KOPT-K1 (cell line): Measurements from ENCODE around the gene SIDT1.

Experiments
- H3K27ac ChIP-seq: fragments of 200-600 bp; sonication (generic); 2 replicates; pipeline ENCODE4 v1.5.1; 2016; ENCODE audit warnings: antibody characterized with exemption, mild to moderate bottlenecking, low read depth, low read length; ENCODE audit not compliant: poor library complexity, severe bottlenecking
- H3K36me3 ChIP-seq: fragments of 200-600 bp; sonication (generic); 2 replicates; pipeline ENCODE4 v1.5.1; 2017; ENCODE audit warnings: antibody characterized with exemption, mild to moderate bottlenecking, low read length, moderate library complexity; ENCODE audit not compliant: insufficient read depth
- H3K9me3 ChIP-seq: fragments of 200-600 bp; sonication (generic); 2 replicates; pipeline ENCODE4 v1.5.1; 2017; ENCODE audit warnings: antibody characterized with exemption, low read length, mild to moderate bottlenecking; ENCODE audit not compliant: insufficient read depth, poor library complexity, severe bottlenecking

SIDT1 gene

DNA sequence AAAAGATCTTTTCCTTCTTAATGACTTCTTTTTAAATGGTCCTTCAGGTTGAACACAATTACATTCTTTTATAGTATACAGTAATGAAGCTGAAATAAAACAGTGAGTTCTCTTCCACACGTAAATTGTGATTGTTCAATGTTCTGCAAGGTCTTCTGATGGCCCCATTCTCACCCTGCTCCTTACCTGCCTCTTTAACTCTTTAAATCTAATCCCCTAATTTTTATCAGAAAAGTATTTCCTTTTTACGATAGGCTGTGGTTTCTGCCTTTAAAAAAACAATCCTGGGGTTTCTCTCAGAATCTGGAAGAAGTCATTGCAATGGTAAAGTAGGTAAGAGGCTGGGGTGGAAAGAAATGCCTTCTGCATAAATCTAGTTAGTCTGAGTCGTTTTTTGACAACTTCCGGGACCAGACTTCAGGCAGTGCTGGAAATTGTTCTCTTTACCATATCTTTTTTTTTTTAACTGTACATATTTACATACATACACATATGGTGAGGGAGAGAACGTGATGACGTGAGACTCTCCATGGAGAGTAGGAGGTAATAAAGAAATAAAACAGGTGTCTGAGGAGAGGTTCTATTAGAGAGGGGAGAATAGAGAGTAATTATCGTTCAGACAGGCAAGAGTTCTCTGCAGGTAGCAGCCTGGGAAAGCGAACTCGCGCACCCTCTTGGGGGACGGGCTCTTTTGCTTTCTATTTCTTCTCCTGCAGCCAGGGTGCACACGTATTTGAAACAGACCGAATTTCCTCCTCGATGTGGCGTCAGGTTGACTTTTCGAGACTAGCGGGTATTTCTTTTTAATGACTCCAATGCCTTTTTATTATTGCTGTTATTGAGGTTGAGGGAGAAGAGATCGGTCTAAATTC is at the start of gene SIDT1:
Gene SIDT1 (plus strand): TSS at position 730 of the 872 bp plus-strand sequence. CDS start 467 bp downstream, outside the sequence.
- H3K36me3 ChIP-seq, result no peaks in the 10 kb centered on the region
- no peaks in the 10 kb centered on the region for H3K9me3 ChIP-seq
- H3K27ac ChIP-seq, result peak within 1 kb of the TSS; percentile 87

DNA sequence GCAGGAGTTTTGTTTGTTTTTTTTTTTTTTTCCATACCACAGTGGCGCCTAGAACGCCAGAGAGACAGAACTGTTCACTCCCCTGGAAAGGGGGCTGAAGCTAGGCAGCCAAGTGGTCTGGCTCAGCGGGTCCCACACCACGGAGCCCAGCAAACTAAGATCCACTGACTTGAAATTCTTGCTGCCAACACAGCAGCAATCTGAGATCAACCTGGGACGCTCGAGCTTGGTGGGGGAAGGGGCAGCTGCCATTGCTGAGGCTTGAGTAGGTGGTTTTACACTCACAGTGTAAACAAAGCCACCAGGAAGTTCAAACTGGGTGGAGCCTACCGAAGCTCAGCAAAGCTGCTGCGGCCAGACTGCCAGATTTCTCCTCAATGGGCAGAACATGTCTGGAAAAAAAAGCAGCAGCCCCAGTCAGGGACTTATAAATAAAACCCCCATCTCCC is 47.2 kb upstream of the SIDT1 start:
- H3K9me3 ChIP-seq, result no peaks in the 10 kb centered on the region
- H3K27ac ChIP-seq, result no peak overlapping the region
- peaks cover 34% of the 10 kb centered on the region for H3K36me3 ChIP-seq

DNA sequence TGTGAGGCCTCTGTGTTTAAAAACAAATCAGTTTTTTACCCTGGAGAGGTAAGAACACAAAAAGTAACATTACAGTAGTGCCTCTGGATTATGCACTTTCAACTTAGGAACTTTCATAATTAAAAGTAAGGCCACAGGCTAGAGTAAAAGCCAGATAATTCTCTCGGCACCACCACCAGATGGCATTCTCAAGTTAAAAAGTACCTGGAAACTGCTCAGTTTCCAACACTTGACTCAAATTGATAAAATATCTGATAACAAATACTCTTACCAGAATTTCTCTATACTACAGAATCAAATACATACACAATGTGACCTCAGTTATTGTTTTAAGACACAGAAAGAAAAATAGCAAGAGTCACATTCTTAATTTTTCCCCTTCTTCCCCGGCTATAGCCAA is 37.3 kb upstream of the SIDT1 start:
- H3K9me3 ChIP-seq, result no peaks in the 10 kb centered on the region
- H3K36me3 ChIP-seq, result peaks cover 69% of the 10 kb centered on the region
- H3K27ac ChIP-seq, result no peak overlapping the region

DNA sequence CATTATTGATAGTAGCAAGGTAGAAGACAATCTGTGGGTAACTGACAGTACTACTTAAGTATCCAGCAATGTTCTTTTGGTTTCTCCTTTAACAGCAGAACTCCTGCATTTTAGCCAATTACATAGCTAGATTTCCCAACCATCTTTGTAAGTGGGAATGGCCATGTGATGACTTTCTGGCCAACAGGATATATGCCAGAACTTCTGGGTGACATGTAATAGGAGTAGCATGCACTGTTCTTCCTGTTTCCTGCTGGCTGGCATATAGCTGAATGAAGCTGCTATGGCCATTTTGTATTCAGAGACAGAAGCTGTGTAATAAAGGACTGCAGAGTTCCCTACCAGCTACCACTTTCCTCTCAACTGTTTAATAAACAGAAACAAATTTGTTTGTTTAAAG is 35.4 kb upstream of the SIDT1 start:
- H3K27ac ChIP-seq, result no peak overlapping the region
- no peaks in the 10 kb centered on the region for H3K9me3 ChIP-seq
- H3K36me3 ChIP-seq, result peaks cover 56% of the 10 kb centered on the region

DNA sequence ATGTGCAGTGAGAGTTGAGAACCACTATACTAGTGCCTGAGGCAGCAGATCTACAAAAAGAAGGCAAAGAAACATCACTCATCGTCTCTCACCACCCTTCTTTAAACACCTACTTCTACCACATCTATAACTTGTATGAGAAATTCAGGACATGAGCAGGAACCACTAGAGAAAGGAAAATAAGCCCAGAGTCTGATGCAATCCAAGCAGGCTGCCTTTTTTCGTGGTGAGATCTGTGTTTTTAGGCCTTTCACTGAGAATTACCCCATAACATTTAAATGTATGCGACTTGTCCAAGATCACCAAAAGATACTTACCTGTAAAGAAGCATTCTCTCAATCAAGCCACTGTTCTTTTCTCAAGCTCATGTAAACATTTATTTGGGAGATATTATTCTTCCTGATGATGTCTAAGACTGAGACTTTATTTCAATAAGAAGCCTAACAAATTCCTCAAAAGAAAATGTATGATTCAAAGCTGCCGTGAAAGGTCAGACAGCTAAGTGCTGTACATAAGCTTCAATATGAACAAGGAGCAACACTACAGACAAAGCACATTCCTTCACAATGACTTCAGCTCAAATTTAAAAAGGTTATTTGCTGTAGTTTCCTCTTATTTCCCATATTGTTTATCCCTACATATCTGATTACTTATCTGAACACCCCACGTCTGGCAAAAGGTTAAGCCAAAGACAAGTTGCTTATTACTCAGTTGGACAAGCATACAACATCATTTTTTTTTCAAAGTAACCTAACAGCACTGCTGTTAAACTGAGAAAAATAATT is 33.9 kb upstream of the SIDT1 start:
- H3K9me3 ChIP-seq, result no peaks in the 10 kb centered on the region
- peaks cover 48% of the 10 kb centered on the region for H3K36me3 ChIP-seq
- no peak overlapping the region for H3K27ac ChIP-seq

DNA sequence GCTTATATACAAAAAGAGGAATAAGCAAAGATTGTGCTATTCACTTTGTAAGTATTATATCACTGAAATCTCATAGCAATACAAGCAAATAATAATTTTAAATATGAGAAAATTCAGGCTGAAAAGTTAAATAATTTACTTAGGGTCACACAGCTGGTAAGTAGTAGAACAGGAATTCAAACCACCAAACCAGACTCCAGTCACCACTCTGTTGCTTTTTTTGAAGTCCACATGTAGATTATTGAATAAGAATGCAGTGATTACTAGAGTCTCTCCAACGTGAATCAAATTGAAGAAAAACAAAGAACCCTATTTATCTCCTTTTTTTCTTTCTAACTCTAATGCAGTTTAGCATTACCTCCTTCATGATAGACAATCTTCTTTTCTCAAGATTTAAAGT is 33.3 kb upstream of the SIDT1 start:
- no peak overlapping the region for H3K27ac ChIP-seq
- H3K36me3 ChIP-seq, result peaks cover 44% of the 10 kb centered on the region
- H3K9me3 ChIP-seq, result no peaks in the 10 kb centered on the region

DNA sequence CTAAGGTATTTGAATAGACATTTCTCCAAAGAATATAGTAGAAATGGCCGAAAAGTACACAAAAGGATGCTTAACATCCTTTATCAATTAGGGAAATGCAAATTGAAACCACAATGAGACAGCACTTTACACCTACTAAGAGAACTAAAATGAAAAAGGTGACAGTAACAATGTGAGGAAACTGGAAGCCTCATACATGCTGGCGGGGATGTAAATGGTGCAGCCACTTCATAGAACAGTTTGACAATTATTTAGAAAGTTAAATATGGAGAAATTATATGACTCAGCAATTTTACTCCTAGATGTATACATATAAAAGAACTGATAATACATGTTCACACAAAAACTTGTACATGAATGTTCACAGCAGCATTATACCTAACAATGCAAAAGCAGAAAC is 30.8 kb upstream of the SIDT1 start:
- no peaks in the 10 kb centered on the region for H3K9me3 ChIP-seq
- peaks cover 59% of the 10 kb centered on the region for H3K36me3 ChIP-seq
- no peak overlapping the region for H3K27ac ChIP-seq

DNA sequence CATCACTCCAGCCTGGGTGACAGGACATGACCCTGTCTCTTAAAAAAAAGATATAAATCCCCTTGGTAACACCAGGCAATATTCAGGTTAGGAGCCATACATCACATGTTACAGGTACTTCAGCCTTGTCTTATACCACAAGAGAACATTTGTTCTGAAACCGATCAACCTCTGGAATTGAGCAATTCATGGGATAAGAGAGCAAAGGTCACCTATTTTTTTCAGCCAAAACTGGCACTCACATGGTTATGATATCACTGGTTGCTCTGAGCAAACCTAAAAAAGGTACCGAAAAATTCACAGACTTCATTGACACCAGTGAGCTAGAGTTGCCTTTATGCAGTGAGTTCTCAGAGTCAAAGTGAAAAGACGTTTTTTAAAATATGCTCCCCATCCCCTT is 26.5 kb upstream of the SIDT1 start:
- H3K9me3 ChIP-seq, result peaks cover 4% of the 10 kb centered on the region
- peaks cover 34% of the 10 kb centered on the region; the same call in 1 of the 2 replicates for H3K36me3 ChIP-seq
- H3K27ac ChIP-seq, result no peak overlapping the region

DNA sequence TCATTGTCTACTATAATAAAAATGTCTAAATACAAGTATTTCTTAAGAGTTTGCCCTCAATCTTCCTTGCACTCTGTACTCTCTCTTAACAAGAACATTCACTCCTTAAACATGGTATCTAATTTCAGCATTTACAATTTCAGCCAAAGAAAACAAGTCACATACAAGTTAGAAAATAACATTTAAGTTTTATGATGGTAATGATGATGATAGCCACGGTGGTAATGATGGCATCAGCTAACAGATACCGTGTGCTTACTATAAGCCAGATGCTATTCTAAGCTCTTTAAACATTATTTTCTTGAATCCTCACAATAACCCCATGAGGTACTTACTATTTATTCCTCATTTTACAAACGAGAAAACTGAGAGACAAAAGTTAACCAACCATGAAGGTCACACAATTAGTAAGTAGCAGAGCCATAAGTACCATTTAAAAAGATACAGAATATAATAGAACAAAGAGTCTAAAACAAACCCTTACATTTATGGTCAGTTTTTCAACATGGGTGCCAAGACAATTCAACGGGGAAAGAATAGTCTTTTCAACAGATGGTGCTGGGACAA is 24.8 kb upstream of the SIDT1 start:
- peaks cover 24% of the 10 kb centered on the region; the same call in 1 of the 2 replicates for H3K36me3 ChIP-seq
- peaks cover 4% of the 10 kb centered on the region for H3K9me3 ChIP-seq
- H3K27ac ChIP-seq, result no peak overlapping the region

DNA sequence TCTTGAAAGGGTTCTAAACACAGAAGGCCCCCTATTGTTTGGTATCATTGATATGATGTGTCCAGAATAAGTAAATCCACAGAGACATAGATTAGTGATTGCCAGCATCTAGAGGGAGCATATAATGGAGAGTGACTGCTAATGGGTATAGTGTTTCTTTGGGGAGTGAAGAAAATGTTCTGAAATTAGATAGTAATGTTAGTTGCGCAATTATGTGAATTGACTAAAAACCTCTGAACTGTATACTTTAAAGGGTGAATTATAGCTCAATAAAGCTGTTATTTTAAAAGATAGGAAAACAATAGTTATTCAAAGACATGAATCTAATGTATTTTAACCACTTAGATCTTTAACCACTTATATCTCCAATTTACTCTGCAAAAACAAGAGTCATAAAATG is 23.4 kb upstream of the SIDT1 start:
- no peak overlapping the region for H3K27ac ChIP-seq
- peaks cover 23% of the 10 kb centered on the region; the same call in 1 of the 2 replicates for H3K36me3 ChIP-seq
- H3K9me3 ChIP-seq, result peaks cover 4% of the 10 kb centered on the region

DNA sequence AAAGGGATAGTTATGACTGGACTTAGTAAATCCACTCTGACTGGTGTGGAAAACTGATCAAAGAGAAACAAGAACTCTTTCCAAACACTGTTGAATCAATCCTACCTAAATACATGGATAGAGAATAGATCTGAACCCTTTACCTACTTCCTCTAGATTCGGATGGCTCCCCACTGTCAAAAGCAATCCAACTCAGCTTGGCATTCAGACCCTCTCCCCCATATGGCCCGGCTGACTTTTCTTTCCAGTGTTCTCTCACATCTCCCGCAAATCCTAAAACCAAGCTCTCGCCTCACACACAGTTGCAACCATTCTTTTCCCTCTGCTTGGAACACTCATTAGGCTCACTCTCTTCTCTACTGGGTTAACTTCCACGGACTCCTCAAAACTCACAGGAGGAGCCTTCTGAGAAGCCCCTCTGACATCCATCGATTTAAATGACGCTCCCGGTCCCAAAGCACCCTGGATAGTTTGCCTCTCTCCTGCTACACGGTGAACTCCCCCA is 18.0 kb upstream of the SIDT1 start:
- Histone ChIP-seq H3K27ac (peak overlapping the region; percentile 77), H3K9me3 (peaks cover 4% of the 10 kb centered on the region), H3K36me3 (no peaks in the 10 kb centered on the region)

DNA sequence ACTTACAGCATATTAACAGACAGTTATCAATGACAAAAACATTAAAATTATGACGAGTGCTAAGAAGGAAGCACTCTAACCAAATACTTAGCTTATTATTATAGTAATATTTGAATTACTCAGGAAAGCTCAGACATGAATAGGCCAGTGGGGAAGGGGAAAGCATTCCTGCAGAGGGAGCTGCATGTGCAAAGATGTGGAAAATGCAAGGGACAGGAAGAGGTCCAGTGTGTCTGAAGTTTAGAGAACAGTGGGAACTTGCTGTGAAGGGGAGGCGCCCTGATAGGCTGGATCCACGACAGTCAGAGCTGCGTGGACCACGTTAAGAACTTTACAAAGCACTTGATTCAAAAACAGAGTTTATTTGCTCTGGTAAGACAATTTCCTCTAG is 16.2 kb upstream of the SIDT1 start:
- H3K27ac ChIP-seq, result no peak overlapping the region

DNA sequence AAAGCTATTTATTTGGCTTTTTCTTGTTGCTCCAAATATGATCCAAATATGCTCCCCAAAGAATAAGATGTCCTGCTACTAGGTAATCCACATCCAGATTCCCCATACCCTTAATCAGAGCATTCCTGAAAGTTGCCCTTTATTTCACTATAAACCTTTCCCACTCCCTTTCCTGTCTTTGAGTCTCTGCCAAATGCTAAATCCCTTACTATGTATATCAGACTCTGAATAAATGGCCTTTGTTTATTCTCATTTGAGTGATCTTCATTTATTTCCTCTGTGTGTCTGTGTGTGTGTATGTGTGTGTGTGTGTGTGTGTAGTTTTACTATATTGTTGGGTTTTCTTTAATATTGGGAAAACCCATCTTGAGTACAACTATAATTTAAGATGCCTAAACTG is 10.4 kb upstream of the SIDT1 start:
- Histone ChIP-seq H3K27ac (no peak overlapping the region), H3K36me3 (no peaks in the 10 kb centered on the region), H3K9me3 (no peaks in the 10 kb centered on the region)

More for the DNA sequence above, 16.2 kb upstream of the SIDT1 start:
- H3K36me3 ChIP-seq, result no peaks in the 10 kb centered on the region
- no peaks in the 10 kb centered on the region for H3K9me3 ChIP-seq

DNA sequence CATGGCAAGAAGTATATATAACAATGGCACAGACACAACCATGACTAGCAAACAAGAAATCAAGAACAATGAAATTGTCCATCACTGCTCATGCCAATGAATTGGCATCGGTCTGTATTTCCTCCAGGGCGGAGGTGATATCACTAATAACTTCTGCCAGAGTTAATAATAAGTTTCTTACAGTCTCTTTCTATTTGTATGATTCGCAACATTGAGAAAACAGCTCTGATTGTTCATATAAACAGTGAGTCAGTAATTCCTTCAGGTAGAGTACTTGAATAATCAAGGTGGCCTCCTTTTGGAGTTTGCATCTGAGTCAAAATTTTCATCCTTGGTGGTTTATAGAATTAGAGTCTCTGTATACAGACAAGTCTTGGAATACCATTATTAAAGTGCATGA is 9.1 kb upstream of the SIDT1 start:
- H3K9me3 ChIP-seq, result no peaks in the 10 kb centered on the region
- no peaks in the 10 kb centered on the region for H3K36me3 ChIP-seq
- H3K27ac ChIP-seq, result no peak overlapping the region
